Measurements from ENCODE around the gene CD248.

DNA sequence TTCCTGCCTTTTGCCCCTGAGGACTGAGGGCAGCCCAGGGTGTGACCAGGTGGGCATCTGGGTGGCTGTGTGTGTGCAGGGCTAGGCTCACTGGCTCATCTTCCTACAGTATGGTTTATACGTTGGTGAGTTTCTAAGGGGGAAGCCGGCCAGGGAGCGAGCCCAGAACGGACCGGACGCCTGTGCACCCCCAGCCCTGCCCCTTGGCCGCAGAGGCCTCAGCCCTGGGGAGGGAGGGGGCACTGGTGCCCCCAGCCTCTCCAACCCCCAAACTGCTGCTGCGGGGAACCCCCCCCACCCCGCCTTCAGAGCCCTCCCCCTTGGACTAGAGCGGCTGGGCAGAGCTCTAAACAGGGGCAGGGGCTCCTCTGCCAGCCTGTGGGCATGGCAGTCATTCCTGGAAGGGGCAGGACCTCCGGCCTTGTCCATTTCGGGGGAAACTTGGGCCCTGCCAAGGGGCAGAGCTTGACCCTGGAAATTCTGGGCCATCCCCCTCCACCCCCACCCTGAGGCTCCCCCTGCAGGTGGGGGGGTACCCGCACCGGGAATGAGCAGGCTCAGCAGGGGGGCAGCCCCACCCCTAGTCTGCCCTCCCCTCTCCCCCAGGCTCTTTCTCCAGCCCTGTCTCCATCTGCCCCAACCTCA is 33.3 kb downstream of the CD248 start:
- TF ChIP-seq, protein P1, sequence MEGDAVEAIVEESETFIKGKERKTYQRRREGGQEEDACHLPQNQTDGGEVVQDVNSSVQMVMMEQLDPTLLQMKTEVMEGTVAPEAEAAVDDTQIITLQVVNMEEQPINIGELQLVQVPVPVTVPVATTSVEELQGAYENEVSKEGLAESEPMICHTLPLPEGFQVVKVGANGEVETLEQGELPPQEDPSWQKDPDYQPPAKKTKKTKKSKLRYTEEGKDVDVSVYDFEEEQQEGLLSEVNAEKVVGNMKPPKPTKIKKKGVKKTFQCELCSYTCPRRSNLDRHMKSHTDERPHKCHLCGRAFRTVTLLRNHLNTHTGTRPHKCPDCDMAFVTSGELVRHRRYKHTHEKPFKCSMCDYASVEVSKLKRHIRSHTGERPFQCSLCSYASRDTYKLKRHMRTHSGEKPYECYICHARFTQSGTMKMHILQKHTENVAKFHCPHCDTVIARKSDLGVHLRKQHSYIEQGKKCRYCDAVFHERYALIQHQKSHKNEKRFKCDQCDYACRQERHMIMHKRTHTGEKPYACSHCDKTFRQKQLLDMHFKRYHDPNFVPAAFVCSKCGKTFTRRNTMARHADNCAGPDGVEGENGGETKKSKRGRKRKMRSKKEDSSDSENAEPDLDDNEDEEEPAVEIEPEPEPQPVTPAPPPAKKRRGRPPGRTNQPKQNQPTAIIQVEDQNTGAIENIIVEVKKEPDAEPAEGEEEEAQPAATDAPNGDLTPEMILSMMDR (conservative IDR thresholded peaks at IDR 0.05 in 1 of 2, IDR thresholded peaks at IDR 0.05 in 1 of 2; ENCODE audit: extremely low read depth in 1 of 2, insufficient read depth in 1 of 2, low read depth in 1 of 2, low read length in 2 of 2), result no peak
- no peak for TF ChIP-seq EZH2 (IDR thresholded peaks at IDR 0.05; ENCODE audit: borderline replicate concordance, low read length)
